SIG-M5 (cell line): Measurements from ENCODE around the gene SVIL.

ENCODE experiments used
- DNase-seq: peaks from one replicate; lab custom pipeline; 2025; lab: John Stamatoyannopoulos, UW

Gene SVIL, protein sequence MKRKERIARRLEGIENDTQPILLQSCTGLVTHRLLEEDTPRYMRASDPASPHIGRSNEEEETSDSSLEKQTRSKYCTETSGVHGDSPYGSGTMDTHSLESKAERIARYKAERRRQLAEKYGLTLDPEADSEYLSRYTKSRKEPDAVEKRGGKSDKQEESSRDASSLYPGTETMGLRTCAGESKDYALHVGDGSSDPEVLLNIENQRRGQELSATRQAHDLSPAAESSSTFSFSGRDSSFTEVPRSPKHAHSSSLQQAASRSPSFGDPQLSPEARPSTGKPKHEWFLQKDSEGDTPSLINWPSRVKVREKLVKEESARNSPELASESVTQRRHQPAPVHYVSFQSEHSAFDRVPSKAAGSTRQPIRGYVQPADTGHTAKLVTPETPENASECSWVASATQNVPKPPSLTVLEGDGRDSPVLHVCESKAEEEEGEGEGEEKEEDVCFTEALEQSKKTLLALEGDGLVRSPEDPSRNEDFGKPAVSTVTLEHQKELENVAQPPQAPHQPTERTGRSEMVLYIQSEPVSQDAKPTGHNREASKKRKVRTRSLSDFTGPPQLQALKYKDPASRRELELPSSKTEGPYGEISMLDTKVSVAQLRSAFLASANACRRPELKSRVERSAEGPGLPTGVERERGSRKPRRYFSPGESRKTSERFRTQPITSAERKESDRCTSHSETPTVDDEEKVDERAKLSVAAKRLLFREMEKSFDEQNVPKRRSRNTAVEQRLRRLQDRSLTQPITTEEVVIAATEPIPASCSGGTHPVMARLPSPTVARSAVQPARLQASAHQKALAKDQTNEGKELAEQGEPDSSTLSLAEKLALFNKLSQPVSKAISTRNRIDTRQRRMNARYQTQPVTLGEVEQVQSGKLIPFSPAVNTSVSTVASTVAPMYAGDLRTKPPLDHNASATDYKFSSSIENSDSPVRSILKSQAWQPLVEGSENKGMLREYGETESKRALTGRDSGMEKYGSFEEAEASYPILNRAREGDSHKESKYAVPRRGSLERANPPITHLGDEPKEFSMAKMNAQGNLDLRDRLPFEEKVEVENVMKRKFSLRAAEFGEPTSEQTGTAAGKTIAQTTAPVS (N-terminal part only)

DNA sequence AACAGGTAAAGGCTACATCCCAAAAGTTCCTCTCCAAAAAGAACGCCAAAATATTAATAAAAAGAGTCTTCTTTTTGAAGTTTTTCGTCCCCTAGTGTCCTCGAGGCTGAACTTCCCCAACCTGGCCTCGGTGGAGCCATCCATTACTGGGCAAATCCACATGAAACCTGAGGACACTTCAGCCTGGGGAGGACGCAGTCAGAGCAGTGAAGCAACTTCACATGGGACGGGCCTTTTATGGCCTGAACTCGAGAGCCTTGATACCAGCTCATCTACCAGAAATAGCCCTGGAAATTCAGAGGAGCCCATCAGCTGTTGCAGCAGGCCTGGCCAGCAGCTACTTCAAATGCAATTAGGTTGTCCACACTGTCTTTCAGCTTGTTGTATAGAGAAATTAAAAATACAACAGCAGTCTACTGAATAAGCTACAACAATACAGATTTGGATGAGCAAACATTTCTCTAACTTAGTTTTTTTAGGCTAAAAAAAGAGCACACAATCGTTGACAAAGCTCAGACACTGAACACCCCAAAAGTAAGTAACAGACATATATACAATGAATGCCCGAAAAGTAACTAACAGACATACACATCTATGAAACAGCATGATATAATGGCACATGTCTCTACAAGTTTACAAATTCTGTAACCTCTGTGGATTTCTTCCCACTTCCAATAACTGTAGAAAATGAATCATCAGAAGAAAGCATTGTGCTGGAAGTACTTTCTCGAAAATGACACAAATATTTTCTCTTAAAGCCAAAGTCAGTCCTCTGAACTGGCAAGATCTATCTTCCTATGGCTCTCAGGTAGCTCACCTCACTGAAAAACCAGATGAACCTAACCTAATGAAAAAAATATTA, at the start of gene SVIL:
TSS of gene SVIL (minus strand) at position 208 of the 862 bp plus-strand sequence. CDS start 79,913 bp downstream, outside the sequence.
- no peak for DNase-seq

DNA sequence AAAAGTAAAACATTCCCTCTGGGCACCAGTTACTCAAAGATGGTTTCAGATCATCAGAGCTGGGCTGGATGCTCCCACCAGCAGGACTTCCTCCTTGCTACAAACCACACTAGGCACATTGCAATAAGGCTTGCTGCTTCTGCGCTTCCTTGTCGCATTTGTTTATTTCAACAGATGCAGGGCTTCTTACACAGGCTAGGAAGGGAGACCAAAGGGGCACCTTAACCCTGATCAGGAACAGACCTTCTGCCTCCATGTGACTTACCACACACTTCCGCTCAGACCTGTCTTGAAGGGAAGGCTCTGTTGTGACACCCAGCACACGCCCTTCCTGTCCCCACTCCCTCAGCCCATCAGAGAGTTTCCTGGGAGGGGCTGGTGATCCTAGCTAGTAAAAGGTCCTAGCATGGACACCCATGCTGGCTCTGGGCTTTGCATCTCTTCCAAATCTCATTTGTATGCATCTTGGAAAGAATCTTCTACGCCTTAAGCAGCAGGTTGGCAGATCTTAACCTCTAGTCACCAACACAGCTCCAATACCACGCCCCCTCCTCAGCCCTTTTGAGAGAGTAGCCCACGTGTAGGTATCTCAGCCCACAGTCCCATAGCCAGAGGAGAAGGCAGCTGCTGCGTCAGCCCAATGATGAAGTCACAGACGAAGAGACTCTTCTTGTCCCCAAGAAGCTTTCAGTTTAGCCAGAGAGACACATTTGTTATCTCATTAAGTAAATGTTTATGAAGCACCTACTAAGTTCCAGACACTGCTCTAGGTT, 47.1 kb upstream of the SVIL start:
- peak; percentile 91 for DNase-seq

DNA sequence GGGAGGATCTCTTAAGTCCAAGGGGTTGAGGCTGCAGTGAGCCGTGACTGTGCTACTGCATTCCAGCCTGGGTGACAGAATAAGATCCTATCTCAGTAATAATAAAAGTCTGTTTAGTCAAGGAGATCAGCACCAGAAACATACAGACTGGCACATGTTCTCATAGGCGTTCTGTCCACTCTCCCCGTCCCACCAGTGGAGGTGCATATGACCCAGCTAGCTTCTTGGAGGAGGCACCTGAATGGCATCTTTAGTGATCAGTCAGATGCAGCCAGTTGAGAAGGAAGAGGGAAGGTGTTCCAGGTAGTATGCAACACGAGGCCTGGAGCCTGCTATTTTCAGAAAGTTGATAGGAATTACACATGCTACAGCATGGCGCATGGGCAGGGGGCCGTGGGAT, 45.3 kb upstream of the SVIL start:
- DNase-seq = no peak

DNA sequence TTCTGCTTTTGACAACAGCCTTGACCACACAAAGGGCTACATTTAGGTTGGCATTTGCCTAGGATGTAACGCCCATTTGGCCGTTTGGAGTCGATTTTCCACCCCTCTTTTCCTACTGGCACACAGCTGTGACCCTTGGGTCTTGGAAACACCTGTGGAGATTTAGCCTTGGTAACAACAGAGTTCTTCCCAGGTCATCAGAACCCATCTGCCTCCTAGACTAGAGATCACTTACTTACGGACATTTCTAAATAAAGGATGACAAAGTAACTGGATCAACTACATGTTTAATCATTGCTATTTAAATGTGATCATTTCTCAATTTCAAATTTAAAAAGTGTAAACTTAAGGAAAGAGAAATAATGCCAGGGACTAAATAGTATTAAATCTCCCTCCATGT, 42.0 kb upstream of the SVIL start:
- DNase-seq = no peak

DNA sequence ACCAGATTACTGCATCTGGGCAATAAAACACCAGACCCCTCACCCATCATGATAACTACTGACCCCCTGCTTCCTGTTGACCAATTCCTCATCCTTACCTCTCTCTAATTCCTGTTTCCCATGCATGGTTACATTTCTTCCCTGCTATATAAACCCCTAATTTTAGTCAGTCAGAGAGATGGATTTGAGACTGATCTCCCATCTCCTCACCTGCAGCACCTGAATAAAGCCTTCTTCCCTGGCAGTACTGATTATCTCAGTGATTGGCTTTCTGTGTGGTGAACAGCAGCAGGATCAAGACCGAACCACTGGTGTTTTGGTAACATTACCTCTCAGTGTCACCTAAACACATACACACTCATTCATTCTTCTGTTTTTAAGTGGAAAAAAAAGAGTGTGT, 41.2 kb upstream of the SVIL start:
- no peak for DNase-seq

DNA sequence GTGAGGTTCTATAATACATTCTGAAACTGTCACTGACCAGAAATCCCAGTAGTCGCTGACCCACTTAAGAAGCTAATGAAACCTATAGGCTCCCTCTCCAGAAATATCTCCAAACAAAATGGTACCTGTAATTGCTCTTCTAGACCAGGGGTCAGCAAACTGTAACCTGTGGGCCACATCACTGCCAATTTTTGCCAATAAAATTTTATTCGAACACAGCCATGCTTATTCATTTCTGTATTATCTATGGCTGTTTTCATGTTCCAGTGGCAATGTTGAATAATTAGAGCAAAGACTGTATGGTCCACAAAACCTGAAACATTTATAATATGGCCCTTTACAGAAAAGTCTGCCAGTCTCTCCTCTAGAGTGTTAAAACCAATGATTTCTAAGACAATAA, 37.2 kb upstream of the SVIL start:
- no peak for DNase-seq

DNA sequence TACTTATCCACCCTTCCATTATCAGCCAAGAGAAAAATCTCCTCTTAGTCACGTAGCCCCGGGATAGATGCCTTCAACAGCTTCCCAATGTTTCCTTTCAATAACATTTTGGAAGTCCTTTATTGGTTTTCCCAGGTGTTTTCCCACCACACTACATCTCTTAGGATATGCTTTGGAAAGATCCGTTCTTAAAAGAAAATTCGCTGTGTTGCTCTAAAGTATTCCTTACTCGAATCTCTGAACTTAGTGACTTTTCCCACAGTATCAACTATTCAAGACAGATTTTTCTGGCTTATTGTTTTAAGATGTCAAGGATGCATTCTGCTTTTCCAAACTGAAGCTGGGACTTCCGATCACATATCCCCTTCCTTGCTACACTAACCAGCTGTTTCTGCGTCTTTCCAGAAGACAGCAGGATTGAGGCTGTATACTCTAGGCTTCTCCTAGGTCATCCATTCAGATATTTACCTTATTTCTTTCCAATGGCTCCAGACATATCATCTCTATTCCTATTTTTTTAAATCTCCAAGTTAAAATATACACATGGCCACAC, 36.5 kb upstream of the SVIL start:
- no peak for DNase-seq

DNA sequence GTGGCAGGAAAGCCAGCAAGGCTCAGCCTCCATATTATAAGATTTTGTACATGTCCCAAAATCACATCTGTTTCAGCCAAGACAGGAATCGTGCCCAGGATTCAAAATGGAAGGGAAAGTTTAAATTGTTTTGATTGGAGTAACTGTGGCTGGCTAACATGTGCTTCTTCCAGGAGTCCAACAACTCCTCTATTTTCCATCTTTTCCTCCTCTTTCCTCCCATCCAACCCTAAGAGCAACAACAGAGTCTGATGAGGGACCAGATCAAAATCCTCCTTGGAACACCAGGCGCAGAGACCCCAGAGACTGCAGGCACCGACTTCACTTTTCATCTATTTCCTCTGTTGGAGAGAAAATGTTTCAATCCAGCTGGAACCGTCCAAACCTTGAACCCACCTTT, 36.0 kb upstream of the SVIL start:
- DNase-seq = no peak

DNA sequence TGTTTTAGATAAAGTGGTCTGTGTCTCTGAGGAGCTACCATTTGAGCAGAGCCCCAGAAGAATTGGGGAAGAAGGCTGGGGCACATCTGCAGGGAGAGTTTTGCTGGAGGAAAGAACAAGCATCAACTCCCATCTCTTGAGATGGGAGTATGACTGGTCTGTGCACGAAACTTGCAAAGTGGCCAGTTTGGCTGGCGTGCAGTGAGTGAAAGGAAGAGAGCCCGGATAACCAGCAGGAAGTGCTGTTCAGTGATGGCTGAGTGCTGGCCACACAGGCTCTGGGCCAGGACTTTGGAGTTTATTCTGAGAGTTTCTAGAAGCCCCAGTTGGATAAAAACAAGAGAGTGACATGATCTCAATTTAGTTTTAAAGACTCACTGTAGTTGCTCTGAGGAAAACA, 34.4 kb upstream of the SVIL start:
- no peak for DNase-seq

DNA sequence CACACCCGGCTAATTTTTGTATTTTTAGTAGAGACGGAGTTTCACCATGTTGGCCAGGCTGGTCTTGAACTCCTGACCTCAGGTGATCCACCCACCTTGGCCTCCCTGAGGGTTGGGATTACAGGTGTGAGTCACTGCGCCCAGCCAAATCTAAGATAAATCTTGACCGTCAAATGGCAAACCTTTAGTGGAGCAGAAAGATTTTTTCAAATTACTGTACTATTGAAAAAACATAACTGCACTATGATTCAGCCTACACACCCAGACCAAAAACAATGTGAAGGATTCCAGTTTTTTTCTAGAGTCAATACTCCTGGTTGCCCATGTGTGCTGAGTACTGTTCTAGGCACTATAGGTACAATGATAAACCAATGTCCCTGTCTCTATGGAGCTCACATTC, 33.9 kb upstream of the SVIL start:
- no peak for DNase-seq

DNA sequence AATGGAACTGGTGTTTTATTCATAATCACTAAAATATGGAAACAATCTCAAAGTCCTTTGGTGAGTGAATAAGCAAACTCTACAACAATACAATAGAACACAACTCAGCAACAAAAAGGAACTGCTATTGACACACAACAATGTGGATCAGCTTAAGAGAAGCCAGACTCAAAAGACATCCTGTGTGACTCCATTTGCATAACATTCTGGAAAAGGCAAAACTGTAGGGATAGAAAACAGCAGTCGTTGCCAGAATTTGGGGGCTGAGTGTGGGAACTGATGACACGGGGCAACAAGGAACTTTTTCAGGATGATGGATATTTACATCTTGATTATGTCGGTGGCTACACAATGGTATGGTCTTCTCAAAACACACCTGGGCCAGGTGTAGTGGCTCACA, 32.4 kb upstream of the SVIL start:
- no peak for DNase-seq

DNA sequence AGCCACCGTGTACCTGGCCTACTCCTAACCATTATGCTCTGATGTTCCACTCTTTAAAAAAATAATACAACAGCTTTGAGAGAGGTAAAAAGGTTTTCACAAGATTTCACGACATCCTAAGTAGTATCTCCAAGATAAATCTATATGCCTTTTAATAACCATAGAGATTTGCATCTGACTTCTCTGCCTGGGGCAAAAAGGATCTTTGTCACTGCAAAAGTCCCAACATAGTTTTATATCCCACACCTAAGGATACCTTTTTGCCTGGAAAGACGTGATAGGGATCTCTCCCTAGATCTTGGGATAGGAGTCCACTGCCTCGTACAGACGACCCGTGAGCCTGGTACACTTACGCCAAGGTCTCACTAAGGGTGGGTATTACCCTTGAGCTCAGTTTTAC, 31.4 kb upstream of the SVIL start:
- DNase-seq = no peak

DNA sequence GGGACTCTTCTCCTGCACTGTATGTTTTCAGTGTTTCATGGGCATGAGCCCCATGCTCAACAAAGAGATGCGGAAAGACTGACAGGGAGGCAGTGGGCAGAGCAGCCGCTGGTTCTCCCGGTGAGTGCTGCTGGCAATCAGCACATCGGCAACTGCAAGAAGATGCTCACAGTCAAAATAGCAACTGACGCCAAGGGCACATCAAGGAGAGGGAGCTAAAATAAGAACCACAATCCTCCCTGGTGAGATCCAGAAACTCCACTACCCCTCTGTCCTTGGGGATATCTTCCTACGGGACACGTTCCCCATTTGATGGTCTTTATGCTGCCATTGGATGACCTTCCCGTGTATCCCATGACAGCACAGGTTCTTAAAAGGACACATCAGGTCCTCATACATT, 28.9 kb upstream of the SVIL start:
- no peak for DNase-seq

DNA sequence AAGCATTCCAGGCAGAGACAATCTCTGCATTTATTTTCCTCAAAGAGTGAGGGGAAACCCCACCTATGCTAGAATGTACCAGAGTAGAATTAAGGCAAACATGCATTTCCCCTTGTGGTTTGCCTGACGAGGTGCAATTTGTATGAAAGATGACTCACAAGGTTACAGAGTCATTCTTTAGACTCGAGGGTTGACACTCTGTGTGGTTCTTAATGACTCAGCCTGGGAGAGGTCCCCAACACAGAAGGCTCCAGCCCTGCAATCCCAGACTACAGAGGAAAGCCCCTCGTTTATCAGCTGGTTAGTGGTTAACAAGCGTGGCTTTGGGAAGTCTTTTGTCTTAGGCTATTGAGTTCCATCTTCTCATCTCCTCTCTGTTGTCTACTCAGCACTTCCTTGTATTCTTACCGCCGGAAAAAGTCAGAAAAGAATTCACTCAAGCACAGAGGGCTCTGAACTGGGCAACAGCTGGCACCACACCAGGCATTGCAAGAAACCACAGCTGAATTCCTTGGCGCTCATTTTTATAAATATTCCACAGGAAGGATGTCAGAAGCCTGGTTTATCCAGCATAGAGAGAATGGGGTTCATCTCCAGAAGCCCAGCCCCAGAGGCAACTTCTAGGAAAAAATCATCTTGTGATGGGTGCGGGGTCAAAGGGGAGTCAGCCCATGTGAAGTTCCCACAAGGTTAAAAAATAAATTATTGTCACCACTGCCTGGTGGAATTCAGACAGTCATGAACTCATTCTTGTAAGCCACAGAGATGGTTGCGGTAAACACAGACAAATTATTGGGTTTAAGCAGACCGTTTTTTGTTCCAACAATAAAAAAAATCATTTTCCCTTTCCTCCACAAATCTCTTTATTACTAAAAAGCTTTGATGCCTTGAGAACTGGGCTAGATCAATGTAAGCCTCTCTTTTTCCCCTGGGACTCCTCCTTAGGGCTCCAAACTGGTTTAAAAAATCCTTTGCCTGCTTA, 24.5 kb upstream of the SVIL start:
- peak; percentile 28 for DNase-seq

DNA sequence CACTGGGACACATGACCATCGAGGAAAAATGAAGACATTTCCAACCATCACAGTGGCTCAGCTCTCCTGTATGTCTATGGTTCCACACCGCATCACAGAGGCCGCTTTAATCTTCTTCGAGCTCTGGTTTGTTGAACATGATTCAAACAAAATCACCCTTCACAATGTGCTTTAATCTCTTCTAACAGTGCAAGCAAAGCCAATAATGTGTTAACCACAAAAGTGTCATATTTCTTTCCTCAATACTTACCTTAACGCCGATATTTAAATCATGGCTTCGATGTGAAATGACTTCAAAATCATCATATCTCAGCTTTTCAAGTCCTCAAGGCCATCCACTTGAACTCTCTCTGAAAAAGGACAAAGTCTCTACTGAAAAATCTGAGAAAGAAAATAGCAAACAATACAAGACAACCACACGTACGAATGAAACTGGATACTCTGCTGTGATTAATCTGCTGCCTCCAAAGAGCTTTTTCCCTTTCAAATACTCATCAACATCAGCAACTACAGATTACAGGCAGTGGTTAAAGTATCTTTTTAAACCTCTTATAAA, 23.0 kb upstream of the SVIL start:
- DNase-seq = no peak

DNA sequence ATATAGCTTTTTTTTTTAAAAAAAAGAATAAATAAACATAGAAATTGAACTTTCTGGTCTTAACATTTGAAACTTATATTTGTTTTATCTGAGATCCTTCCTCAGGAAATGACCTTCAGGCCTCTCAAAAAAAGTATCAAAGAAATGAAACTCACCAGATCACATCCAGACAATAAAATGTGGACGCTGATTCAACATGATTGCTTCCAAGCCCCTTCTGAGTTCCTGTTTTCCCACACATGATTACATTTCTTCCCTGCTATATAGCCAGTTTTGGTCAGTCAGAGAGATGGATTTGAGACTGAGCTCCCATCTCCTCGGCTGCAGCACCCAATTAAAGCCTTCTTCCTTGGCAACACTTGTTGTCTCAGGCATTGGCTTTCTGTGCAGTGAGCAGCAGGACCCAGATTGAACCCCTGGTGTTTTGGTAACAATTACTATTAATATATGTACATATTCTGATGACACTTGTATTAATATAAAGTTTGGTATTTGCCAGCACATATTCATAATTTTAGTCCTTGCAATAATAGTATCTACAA, 21.8 kb upstream of the SVIL start:
- no peak for DNase-seq

DNA sequence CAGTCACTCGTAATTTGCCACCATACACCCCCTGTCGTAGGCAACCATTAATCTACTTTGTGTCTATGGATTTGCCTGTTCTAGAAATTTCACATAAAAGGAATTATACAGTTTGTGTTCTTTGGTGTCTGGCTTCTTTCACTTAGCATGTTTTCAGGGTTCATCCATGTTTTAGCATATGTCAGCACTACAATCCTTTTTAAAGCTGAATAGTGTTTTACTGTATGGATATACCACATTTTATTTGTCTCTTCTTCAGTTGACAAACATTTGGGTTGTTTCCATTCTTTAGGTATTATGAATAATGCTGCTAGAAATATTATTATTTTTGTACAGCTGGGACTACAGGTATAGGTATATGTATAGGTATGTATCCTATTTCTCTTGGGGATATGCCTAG, 17.4 kb upstream of the SVIL start:
- no peak for DNase-seq

DNA sequence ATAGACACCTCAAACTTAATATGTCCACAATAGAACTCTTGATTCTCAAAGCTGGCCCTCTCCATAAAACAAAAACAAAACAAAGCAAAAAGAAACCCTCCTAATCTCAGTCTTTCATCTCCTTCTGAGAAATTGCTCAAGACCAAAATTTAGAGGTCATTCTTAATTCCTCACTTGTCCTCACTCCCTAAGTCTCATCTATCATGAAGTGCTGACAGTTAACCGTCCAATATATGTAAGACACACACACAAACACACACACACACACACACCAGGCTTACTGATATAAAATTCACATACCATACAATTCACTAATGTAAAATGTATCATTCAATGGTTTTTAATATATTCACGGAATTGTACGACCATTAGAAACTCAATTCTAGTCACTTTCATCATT, 17.0 kb upstream of the SVIL start:
- no peak for DNase-seq

DNA sequence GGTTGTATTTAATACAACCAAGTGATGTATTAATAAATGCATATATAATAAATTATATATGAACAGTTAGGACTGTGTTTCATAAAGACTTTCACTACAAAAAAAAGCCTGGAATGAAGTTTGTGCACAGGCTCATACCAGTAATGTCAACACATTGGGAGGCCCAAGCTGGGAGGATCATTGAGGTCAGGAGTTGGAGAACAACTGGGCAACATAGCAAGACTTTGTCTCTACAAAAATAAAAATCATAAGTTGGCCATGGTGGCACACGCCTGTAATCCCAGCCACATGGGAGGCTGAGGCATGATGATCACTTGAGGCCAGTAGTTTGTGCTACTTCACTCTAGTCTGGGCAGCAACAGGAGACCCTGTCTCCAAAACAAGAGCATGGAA, 15.8 kb upstream of the SVIL start:
- no peak for DNase-seq
